Activated gamma-delta T cell treated with Interleukin-2 at 50 U/mL for 16 hours (primary cell): ENCODE results near the gene CISD1.
"Not testable (repeated sequence)": the region's sequence is repeated elsewhere in the genome, so short reads cannot be mapped to it uniquely, and the experiment has no call there.

Source experiments
- DNase-seq: peaks from one replicate; pipeline ENCODE4 v3.0.0-alpha.2; 2020

CISD1 gene

GRCh38 chr10:58268946-58269781 is at the start of gene CISD1:
CISD1 (plus strand) TSS chr10:58269162; CDS start chr10:58269274, 112 bp downstream.
- DNase-seq = peak; percentile 89

GRCh38 chr10:58219875-58220274 is 49.1 kb upstream of the CISD1 start:
- no peak for DNase-seq

- no peak for DNase-seq
Observed at GRCh38 chr10:58220769-58221451, 48.1 kb upstream of the CISD1 start.

- DNase-seq = no peak
Observed at GRCh38 chr10:58225654-58226053, 43.3 kb upstream of the CISD1 start.

- not testable (repeated sequence) for DNase-seq
Observed at GRCh38 chr10:58229856-58230255, 39.1 kb upstream of the CISD1 start.

- DNase-seq = no peak
Observed at GRCh38 chr10:58237014-58237834, 31.7 kb upstream of the CISD1 start.

- DNase-seq = no peak
Observed at GRCh38 chr10:58239561-58240169, 29.3 kb upstream of the CISD1 start.

GRCh38 chr10:58240531-58240930 is 28.4 kb upstream of the CISD1 start:
- no peak for DNase-seq

- no peak for DNase-seq
Observed at GRCh38 chr10:58241346-58241745, 27.6 kb upstream of the CISD1 start.

GRCh38 chr10:58243269-58243668 is 25.7 kb upstream of the CISD1 start:
- no peak for DNase-seq

- DNase-seq = not testable (repeated sequence)
Observed at GRCh38 chr10:58243801-58244200, 25.2 kb upstream of the CISD1 start.

- not testable (repeated sequence) for DNase-seq
Observed at GRCh38 chr10:58244242-58244641, 24.7 kb upstream of the CISD1 start.

- not testable (repeated sequence) for DNase-seq
Observed at GRCh38 chr10:58244666-58245065, 24.3 kb upstream of the CISD1 start.

GRCh38 chr10:58253184-58253583 is 15.8 kb upstream of the CISD1 start:
- no peak for DNase-seq

GRCh38 chr10:58254644-58255043 is 14.3 kb upstream of the CISD1 start:
- no peak for DNase-seq

GRCh38 chr10:58256013-58256780 is 12.8 kb upstream of the CISD1 start:
- not testable (repeated sequence) for DNase-seq

GRCh38 chr10:58258977-58259692 is 9.8 kb upstream of the CISD1 start:
- DNase-seq = no peak

GRCh38 chr10:58260334-58260733 is 8.6 kb upstream of the CISD1 start:
- DNase-seq = no peak

GRCh38 chr10:58262766-58263165 is 6.2 kb upstream of the CISD1 start:
- DNase-seq = no peak

GRCh38 chr10:58264780-58265179 is 4.2 kb upstream of the CISD1 start:
- DNase-seq = no peak

GRCh38 chr10:58265249-58265648 is 3.7 kb upstream of the CISD1 start:
- DNase-seq = no peak
